Epidermal melanocyte (primary cell): ENCODE data around the gene DLAT.
"Not testable (repeated sequence)": the region's sequence is repeated elsewhere in the genome, so short reads cannot be mapped to it uniquely, and the experiment has no call there.

Experiments used
- DNase-seq: peaks from one replicate; pipeline ENCODE4 v3.0.0; 2011; ENCODE audit warnings: low spot score; ENCODE audit not compliant: insufficient read length

DLAT gene

DNA sequence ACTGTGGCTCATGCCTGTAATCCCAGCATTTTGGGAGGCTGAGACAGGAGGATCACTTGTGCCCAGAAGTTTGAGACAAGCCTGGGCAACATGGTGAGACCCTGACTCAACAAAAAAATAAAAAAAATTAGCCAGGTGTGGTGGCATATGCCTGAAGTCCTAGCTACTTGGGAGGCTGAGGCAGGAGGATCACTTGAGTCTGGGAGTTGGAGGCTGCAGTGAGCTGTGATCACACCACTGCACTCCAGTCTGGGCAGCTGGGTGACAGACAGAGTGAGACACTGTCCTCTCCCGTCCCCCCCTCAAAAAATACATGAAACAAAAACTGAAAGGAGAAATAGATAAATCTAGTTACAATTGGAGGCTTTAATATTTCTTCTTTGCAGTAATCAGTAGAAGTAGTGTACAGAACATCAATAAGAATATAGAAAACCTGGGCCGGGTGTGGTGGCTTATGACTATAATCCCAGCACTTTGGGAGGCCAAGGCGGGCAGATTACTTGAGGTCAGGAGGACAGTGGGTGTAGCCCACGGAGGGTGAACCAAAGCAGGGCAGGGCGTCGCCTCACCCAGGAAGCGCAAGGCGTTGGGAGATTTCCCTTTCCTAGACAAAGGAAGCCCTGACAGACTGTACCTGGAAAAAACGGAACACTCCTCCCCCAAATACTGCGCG, 19.6 kb upstream of the DLAT start:
- no peak for DNase-seq

DNA sequence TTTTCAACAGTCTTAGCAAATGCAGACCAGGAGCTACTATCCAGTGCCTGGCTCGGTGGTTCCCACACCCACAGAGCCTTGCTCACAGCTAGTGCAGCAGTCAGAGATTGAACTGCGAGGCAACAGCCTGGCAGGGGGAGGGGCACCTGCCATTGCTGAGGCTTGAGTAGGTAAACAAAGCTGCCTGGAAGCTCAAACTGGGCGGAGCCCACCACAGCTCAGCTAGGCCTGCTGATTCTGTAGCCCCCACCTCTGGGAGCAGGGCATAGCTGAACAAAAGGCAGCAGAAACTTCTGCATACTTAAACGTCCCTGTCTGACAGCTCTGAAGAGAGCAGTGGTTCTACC, 19.1 kb upstream of the DLAT start:
- not testable (repeated sequence) for DNase-seq

DNA sequence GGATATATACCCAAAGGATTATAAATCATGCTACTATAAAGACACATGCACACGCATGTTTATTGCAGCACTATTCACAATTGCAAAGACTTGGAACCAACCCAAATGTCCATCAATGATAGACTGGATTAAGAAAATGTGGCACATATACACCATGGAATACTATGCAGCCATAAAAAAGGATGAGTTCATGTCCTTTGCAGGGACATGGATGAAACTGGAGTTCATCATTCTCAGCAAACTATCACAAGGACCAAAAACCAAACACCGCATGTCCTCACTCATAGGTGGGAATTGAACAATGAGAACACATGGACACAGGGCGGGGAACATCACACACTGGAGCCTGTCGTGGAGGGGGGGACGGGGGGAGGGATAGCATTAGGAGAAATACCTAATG, 13.8 kb upstream of the DLAT start:
- DNase-seq = not testable (repeated sequence)

DNA sequence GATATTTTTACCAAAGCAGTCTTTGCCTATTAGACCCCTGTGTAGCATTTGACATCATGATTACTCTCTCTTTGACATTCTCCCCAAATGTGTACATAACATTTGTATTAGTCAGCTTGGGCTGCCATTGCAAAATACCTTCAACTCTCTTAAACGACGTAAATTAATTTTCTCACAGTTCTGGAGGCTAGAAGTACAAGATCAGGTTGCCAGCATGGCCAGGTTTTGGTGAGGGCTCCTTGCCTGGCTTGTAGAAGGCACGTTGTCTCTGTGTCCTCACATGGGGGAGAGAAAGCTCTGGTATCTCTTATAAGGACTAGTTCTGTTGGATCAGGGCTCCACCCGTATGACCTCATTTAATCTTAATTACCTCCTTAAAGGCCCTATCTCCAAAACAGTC, 12.3 kb upstream of the DLAT start:
- no peak for DNase-seq

DNA sequence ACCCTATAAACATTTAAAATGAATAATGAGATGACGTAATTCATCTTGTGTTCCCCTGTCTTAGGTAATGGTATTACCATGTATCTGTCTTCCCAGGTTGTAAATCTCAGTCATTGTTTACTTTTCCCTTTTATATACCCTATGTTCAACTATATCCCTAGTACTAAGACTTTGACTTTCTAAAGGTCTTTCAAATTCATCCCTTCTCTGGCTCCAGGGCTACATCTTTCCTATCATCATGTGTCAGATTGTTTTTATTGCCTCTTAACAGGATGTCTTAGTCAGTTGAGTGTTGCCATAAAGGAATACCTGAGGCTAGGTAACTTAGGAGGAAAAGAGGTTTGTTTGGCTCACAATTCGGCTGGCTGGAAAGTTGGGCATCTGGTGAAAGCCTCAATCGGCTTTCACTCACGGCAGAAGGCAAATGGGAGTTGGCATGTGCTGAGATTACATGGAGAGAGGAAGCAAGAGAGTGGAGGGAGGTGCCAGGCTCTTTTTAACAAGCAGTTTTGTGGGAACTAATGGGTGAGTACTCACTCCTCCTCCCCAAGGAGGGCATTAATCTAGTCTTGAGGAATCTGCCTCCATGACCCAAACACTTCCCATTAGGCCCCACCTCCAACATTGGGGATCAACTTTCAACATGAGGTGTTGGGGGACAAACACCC, 11.6 kb upstream of the DLAT start:
- no peak for DNase-seq

DNA sequence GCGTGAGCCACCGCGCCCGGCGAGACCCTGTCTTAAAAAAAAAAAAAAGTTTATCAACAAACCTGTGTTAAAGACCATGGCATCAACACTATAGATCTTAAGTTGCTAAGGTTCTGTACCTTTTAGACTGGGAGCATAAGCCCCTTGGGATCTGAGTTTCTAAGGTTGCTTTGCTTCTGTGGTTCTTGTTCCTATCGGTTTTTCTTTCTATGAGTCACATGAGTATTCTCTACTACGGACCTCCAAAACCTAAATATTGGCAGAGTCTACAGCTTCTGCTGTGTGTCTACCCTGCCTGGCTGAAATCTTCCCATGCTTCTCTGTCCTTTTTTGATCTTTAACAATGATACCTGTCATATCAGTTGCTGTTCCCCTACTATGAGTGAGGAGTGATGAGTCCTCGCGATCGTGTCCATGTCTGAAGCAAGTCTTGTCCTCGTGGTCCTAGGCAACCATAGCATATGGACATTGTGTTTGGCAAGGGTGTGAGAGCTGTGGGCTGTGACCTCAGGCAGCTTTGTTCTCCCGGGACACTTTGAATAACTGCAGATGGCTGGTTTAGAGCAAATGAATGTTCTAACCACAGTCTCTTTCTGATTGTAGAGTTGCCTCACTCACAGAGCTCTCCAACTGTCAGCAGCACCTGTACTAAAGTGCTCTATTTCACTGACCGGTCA, 9.0 kb upstream of the DLAT start:
- no peak for DNase-seq

DNA sequence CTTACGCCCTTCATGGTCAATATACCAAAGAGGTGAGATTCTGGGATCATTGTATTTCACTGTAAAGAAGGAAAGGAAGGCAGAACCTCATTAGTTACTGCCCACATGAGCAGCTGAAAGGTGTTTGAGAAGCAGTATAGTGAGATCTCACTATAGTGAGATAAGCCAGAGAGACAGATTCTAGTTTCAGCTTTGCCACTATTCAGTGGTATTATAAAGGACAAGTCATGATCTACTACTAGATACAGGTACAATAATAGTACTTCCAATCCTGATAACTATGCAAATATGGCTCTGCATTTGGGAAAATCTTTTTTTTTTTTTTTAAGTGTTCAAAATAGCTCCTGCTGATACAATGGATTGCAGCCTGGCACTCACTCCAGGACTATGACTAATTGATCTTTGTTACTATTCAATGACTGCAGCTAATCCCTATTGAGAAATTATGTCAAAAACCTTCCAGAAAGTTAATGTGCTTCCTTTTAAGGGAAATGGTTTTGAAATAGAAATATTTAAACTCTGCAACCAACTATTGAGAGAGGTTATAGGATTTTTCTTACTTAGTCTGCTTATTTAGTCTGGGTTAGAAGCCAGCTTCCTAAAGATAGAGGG, 8.3 kb upstream of the DLAT start:
- DNase-seq = no peak

DNA sequence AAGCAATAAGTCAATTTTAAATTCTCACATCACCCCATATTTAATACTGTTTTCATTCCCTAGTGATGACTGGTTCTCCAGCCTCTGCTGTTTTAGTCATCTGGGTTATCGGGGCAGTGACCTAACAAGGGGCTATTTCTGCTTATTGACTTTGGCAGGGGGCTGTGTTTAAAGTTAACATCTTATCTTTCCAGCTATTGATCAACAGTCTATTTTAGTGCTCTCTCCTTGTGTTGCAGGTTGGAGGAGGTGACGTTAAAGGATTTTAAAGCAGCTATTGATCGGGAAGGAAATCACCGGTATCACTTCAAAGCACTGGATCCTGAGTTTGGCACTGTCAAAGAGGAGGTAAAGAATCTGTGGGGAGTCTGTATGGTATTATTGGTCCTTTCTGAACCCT, 7.7 kb upstream of the DLAT start:
- no peak for DNase-seq

DNA sequence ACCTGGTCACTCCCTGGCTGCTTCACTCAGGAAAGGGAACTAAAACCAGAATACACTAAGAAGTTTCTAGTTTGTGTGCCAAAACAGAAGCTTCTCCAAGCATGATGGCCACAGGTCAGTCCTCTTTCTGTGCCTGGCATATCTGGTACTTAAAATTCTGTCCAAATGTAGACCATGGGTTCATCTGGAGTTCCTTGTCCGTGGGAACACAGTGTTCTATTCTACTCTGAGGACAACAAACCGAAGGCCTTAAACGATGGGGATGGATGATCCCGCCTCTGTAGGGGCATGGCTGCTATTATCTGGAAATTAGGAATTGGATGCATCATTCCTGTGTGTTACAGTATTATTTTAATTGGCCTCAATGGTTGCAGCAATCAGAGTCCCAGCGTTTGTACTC, 6.1 kb upstream of the DLAT start:
- DNase-seq = no peak

DNA sequence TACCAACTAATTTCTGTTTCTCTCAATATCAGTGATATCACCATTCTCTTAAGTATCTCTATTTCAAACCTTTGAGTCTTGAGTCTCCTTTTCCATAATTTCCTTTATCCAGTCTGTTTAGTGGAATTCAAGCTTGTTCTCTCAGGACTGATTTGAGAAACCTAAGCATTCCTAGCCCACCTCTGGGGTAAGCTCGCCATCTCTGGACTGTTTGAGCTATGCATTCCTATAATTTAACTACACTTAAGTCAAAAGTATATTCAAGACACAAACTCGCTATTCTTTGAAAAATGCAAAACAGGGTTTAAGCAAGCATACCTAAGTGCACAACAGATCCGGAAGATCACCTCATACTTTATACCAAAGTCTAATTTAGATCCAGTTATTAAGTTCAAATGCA, 2.1 kb upstream of the DLAT start:
- no peak for DNase-seq

DNA sequence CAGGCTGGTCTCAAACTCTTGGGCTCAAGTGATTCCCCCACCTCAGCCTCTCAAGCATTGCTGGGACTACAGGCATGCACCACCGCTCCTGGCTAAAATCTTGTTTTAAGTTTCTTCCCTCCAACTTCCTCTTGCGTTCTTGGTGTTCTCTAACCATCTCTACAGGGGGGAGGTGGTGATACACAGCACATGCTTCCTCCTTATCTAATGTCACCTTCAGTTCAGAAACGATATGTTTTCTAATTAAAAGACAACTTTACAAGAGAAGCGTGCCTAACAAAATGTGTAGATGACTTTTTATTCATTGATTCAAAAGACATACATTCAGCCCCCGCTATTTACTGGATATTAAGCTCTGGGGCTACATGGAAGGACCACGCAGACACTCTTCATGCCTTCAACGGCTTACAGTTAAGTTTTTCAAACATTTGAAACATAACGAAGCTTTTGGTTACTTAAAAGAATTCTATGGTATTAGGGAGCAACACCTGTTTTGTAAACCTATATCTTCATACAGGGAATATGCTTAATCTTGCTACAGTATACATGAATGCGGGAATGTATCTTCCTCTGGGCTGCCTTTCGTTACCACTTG, 933 bp upstream of the DLAT start:
- DNase-seq = no peak

DNA sequence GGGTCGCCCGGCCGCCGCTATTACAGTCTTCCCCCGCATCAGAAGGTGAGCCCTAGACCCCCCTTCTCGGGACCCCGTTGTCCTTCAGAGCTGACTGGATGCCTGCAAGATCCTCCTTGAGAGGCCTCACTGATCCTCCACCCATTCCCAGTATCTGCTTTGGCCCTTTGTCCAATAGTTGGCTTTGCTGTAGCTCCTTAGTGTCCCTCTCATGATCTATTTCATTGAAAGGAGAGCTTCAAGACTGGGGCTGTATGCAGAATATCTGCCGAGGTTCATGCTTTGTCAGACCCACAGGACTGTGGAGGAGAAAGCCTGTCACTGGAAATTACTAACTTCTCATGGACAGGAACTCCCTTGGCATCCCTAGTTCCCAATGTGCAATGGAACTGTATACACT, 499 bp downstream of the DLAT start:
- no peak for DNase-seq

DNA sequence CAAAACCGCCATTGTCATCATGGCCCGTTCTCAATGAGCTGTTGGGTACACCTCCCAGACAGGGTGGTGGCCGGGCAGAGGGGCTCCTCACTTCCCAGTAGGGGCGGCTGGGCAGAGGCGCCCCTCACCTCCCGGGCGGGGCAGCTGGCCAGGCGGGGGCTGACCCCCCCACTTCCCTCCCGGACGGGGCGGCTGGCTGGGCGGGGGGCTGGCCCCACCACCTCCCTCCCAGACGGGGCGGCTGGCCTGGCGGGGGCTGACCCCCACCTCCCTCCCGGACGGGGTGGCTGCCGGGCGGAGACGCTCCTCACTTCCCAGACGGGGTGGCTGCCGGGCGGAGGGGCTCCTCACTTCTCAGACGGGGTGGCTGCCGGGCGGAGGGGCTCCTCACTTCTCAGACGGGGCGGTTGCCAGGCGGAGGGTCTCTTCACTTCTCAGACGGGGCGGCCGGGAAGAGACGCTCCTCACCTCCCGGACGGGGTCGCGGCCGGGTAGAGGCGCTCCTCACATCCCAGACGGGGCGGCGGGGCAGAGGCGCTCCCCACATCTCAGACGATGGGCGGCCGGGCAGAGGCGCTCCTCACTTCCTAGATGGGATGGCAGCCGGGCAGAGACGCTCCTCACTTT, 1.7 kb downstream of the DLAT start:
- not testable (repeated sequence) for DNase-seq

DNA sequence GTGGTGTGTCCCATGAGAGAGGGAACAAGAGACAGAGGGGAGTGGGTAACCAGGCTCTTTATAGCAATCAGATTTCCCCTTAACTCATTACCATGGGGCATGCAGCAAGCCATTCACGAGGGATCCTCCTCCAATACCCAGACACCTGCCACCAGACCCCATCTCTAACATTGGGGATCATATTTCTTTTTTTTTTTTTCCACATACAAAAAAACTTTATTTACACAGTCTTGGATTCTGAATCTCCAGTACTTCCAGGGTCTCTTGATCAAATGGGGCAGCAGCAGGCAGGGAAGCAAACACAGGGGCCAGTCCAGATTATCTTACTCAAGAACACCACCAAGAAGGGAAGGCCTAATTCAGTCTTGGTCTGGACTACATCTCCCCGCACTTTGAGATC, 4.3 kb downstream of the DLAT start:
- DNase-seq = no peak

DNA sequence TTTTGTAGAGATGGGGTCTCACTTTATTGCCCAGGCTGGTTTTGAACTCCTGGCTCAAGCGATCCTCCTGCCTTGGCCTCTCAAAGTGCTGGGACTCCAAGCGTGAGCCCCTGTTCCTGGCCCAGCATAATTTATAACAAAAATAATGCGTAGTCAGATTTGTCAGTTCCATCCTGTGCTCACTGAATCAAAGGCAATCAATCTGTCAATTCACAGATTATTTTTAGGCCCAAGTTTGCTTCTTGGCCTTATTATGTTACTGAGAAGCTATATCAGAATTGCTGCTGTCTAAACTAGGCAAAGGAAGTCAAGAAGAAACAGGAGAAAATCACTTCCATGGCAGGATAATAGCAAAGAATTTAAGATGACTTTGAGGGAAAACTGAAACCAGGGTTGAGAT, 8.7 kb downstream of the DLAT start:
- no peak for DNase-seq

DNA sequence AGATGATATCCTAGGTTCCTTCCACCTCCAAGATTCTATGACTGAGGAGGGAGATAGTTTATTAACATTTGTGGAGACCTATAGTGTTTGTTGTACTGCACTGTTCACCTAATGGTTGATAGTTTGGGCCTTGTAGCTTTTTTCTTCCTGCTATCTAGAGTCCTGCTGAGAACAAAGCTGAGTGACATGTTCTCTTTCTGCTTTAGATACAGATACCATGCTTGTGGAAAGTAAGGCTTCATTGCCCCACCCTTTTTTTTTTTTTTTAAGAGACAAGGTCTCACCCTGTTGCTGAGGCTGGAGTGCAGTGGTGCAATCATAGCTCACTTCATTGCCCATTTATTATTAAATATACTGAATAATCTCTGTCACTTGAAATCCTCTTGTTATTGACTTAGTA, 12.3 kb downstream of the DLAT start:
- no peak for DNase-seq

DNA sequence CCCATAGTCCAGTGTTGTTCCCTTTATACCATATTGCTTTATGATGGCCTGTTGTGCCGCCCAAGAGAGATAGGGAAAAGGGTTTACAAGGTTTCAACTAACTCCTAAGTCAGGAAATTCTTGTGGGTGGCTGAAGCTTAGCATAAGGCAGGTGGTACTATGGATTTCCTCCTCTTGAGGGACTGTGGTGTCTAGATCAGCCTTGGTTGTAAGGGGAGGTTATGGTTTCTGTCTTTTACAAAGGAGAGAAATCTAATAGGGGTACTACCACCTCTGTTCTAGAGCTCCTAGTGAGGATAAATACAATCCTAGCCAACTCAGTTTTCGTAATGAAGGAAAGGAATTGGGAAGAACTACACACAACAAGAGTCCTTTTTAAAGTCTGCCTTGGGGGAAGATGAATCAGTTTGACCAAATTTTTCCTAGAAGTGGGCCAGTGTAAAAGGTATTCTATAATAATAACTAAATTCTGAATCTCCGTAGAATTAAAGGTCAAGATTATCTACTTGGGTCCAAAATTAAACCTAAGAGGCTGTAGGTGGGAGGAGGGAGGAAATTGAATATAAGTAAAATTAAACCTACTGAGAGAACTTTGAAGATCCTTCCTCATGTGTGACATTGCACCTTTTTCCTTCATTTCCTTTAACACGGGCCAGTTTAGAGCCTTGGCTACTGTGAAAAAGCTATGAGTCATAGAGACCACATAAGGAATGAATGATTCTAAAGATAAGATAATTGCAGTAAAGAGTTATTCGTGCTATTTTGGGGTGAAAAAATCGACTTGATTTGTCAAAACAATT, 17.2 kb downstream of the DLAT start:
- DNase-seq = no peak

DNA sequence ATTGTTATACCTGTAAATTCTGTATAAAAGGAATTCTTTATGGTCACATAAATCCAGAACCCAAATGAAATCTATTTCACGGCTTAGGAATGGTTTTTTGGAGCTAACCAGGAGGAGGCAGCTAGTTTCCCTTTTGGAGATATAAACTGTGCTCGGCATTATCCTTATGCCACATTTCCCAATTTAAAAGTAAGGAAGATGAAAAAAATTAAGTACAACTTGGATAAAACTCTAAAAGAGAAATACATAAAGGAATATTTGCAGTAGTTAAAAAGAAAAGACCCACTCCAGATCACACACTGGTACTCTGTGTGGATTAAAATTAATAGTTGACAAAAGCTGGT, 17.7 kb downstream of the DLAT start:
- DNase-seq = no peak

DNA sequence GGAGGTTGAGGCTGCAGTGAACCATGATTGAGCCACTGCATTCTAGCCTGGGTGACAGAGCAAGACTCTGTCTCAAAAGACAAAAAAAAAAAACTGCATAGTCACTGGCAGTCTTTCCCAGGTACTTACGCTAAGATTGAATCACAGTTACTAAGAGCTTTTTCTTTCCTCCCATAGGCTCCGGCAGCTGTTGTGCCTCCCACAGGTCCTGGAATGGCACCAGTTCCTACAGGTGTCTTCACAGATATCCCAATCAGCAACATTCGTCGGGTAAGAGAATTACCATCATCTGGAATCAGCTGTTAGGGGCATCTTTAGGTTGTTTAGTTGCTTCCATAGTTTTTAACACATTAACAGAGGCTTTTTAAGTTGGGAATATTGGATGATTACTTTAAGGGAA, 19.8 kb downstream of the DLAT start:
- DNase-seq = no peak

DNA sequence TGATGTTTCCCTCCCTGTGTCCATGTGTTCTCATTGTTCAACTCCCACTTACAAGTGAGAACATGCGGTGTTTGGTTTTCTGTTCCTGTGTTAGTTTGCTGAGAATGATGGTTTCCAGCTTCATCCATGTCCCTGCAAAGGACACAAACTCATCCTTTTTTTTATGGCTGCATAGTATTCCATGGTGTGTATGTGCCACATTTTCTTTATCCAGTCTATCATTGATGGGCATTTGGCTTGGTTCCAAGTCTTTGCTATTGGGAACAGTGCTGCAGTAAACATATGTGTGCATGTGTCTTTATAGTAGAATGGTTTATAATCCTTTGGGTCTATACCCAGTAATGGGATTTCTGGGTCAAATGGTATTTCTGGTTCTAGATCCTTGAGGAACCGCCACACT, 21.4 kb downstream of the DLAT start:
- DNase-seq = not testable (repeated sequence)

DNA sequence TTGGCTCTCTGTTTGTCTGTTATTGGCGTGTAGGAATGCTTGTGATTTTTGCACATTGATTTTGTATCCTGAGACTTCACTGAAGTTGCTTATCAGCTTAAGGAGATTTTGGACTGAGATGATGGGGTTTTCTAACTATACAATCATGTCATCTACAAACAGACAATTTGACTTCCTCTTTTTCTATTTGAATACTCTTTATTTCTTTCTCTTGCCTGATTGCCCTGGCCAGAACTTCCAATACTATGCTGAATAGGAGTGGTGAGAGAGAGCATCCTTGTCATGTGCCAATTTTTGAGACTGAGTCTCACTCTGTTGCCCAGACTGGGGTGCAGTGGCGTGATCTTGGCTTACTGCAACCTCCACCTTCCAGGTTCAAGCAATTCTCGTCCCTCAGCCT, 23.0 kb downstream of the DLAT start:
- not testable (repeated sequence) for DNase-seq
